NT2/D1 (cell line): ENCODE data around the gene FLNC.

Experiments
- SUZ12 ChIP-seq: IDR thresholded peaks from 2 replicates; pipeline ENCODE4 v1.6.1; 2011; ENCODE audit not compliant: insufficient read length, insufficient read depth; ENCODE audit errors: extremely low read depth
- YY1 ChIP-seq: IDR thresholded peaks from 2 replicates; pipeline ENCODE4 v1.6.1; 2011; ENCODE audit not compliant: insufficient read length, insufficient read depth
- ZNF274 ChIP-seq: IDR thresholded peaks from 2 replicates; pipeline ENCODE4 v1.6.1; 2011; ENCODE audit warnings: mild to moderate bottlenecking, low read depth, low read length

DNA sequence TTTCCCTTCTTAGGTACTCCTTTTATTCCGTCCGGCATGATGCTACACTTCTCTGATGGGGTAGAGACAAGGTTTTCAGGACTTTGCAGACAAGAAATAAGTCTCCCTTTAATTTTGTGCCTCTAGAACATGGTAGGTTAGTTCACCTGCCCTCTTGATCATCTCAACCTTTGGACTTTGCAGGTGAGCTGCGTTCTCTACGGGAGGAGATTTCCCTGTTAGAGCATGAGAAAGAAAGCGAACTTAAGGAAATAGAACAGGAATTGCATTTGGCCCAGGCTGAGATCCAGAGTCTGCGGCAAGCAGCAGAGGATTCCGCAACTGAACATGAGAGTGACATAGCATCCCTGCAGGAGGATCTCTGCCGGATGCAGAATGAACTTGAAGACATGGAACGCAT is 29.2 kb upstream of the FLNC start:
- TF ChIP-seq YY1 (no peak), ZNF274 (no peak), SUZ12 (no peak)
